A673 (cell line): ENCODE results near the gene PHF21A.

Experiments
- CTCF ChIP-seq: fragments of 300-800, 200-600 bp; sonication (generic); conservative IDR thresholded peaks from 2 replicates; pipeline ENCODE4 v1.5.1; 2017; ENCODE audit warnings: low read depth, mild to moderate bottlenecking, antibody characterized with exemption, low read length, moderate library complexity, mixed read lengths
- EZH2 ChIP-seq: fragments of 200-600 bp; sonication (generic); IDR thresholded peaks from 2 replicates; pipeline ENCODE4 v1.6.1; 2017; ENCODE audit warnings: borderline replicate concordance, low read depth, mild to moderate bottlenecking, mixed read lengths, antibody characterized with exemption, low read length; ENCODE audit not compliant: poor library complexity, severe bottlenecking

DNA sequence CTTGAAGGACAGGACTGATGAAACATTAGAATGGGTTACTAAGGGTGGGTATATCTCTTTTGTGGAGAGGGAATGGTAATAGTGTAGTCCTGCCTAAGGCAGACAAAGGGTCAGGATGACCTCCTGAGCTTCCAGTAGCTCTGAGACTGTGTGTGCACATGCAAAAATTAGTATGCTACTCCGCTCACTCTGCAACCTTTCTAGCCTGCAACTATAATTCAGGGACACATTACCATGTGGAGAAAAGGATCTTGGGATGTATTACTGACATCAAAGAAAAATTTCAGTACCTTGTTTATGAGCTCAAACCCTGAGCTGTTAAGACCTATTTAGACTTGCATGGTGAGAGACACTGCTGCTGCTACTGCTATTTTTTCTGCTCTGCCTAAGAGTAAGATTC is 173.4 kb downstream of the PHF21A start:
- TF ChIP-seq CTCF = no peak
- TF ChIP-seq EZH2 = no peak
